ENCODE results near the gene NUDT1.

Gene NUDT1

DNA sequence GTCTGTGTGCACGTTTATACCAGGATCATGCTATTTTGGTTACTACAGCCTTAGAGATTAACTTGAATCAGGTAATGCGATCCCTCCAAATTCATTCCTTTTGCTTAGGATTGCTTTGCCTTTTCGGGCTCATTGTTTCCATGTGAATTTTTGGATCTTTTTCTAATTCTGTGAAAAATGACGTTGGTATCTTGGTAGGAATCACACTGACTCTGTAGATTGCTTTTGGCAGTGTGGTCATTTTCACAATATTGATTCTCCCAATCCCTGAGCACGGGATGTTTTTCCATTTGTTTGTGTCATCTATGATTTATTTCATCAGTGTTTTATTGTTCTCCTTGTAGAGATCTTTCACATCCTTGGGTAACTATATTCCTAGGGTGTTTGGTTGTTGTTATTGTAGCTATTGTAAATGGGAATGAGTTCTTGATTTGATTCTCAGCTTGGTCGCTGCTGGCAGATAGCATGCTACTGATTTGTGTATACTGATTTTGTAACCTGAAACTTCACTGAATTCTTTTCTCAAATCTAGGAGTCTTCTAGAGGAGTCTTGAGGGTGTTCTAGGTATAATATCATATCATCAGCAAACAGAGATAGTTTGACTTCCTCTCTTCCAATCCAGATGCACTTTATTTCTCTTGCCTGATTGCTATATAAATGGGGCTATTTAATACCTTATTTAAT lies 54.1 kb downstream of the NUDT1 start:
- no peaks in the 10 kb centered on the region for H3K9me2 ChIP-seq (replicated peaks; ENCODE audit: control insufficient read depth, low read length)
- H3K27ac ChIP-seq (ENCODE audit: low read depth, low read length) = peak overlapping the region; percentile 34
- TF ChIP-seq, protein P1, sequence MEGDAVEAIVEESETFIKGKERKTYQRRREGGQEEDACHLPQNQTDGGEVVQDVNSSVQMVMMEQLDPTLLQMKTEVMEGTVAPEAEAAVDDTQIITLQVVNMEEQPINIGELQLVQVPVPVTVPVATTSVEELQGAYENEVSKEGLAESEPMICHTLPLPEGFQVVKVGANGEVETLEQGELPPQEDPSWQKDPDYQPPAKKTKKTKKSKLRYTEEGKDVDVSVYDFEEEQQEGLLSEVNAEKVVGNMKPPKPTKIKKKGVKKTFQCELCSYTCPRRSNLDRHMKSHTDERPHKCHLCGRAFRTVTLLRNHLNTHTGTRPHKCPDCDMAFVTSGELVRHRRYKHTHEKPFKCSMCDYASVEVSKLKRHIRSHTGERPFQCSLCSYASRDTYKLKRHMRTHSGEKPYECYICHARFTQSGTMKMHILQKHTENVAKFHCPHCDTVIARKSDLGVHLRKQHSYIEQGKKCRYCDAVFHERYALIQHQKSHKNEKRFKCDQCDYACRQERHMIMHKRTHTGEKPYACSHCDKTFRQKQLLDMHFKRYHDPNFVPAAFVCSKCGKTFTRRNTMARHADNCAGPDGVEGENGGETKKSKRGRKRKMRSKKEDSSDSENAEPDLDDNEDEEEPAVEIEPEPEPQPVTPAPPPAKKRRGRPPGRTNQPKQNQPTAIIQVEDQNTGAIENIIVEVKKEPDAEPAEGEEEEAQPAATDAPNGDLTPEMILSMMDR (IDR thresholded peaks at IDR 0.05; ENCODE audit: low read depth, low read length, poor library complexity, severe bottlenecking) = no peak
- no peak for TF ChIP-seq EZH2phosphoT487 (IDR thresholded peaks at IDR 0.05; ENCODE audit: borderline replicate concordance, low read length)
- peaks cover 14% of the 10 kb centered on the region for H3F3A ChIP-seq (ENCODE audit: control insufficient read depth, insufficient read depth)
- no peaks in the 10 kb centered on the region for H3K36me3 ChIP-seq (ENCODE audit: control insufficient read depth, low read length)
- peak overlapping the region; percentile 32 for H3K4me3 ChIP-seq (ENCODE audit: low read length)
- H4K20me1 ChIP-seq (ENCODE audit: control insufficient read depth, insufficient read depth, low read depth, low read length) = no peaks in the 10 kb centered on the region
- peaks cover 56% of the 10 kb centered on the region for H3K4me1 ChIP-seq (ENCODE audit: control insufficient read depth, low read length)
- H3K27me3 ChIP-seq (ENCODE audit: control insufficient read depth, low read length) = no peaks in the 10 kb centered on the region
- 0 out of 2 replicates have a peak, but pooled peaks cover 2% of the 10 kb centered on the region for H3K9me3 ChIP-seq (ENCODE audit: control insufficient read depth, insufficient read depth, low read length)
- peaks cover 71% of the 10 kb centered on the region for H3K79me2 ChIP-seq (ENCODE audit: control insufficient read depth, low read length)
- peak overlapping the region; percentile 48 for H3K4me2 ChIP-seq (ENCODE audit: low read length)

DNA sequence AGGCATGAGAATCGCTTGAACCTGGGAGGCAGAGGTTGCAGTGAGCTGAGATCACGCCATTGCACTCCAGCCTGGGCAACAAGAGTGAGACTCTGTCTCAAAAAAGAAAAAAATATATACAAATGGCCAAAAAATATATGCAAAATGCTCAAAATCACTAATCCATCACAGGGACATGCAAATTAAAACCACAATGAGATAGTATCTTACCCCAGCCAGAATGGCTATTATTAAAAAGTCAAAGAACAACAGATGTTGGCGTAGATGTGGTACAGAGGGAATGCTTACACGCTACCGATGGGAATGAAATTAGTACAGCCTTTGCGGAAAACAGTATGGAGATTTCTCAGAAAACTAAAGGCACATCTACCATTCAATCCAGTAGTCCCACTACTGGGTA lies 54.8 kb downstream of the NUDT1 start:
- Histone ChIP-seq H3K4me3 (ENCODE audit: low read length) (peak overlapping the region; percentile 32), H3K4me2 (ENCODE audit: low read length) (peak overlapping the region; percentile 48), H4K20me1 (ENCODE audit: control insufficient read depth, insufficient read depth, low read depth, low read length) (no peaks in the 10 kb centered on the region), H3K4me1 (ENCODE audit: control insufficient read depth, low read length) (peaks cover 64% of the 10 kb centered on the region), H3K9me2 (replicated peaks; ENCODE audit: control insufficient read depth, low read length) (no peaks in the 10 kb centered on the region), H3K9me3 (ENCODE audit: control insufficient read depth, insufficient read depth, low read length) (0 out of 2 replicates have a peak, but pooled peaks cover 2% of the 10 kb centered on the region), H3F3A (ENCODE audit: control insufficient read depth, insufficient read depth) (peaks cover 18% of the 10 kb centered on the region), H3K36me3 (ENCODE audit: control insufficient read depth, low read length) (no peaks in the 10 kb centered on the region), H3K27ac (ENCODE audit: low read depth, low read length) (peak overlapping the region; percentile 34), H3K79me2 (ENCODE audit: control insufficient read depth, low read length) (peaks cover 73% of the 10 kb centered on the region), H3K27me3 (ENCODE audit: control insufficient read depth, low read length) (no peaks in the 10 kb centered on the region)
- TF ChIP-seq EZH2phosphoT487 (IDR thresholded peaks at IDR 0.05; ENCODE audit: borderline replicate concordance, low read length) = no peak
- TF ChIP-seq, protein P1 (IDR thresholded peaks at IDR 0.05; ENCODE audit: low read depth, low read length, poor library complexity, severe bottlenecking) = no peak

DNA sequence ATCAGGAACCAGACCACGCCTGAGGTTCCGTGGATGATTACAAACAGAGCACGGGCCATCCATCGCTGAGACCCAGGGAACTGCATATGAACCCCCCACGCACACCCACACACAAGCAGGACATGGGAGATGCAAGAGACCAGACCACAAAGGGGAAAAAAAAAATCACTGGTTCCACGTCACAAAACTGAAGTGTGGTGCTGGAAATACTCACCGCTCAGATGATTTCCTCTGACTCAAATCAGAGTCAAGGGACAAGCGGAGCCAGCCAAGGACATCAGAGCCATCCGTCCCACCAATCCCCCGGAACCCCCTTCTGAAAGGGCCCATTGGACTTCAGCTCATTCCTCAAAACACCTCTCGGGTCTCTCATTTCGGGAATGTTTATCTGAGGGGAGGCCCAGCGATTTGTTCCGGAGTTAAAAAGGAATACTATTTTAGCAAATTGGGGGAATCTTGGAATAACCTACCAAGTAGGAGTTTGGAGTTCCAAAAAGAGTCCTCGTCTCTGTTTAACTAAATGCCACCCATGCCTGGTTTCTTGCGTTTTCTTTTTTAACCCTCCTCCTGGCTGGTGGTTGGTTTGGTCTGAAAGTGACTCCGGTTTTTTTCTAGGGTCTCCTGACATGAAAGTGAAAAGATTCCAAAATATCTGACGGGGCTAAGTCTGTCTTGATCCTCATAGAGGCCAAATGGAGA lies 57.3 kb downstream of the NUDT1 start:
- Histone ChIP-seq H3K4me2 (ENCODE audit: low read length) (peak overlapping the region; percentile 78), H3K4me3 (ENCODE audit: low read length) (peak overlapping the region; percentile 47), H3K36me3 (ENCODE audit: control insufficient read depth, low read length) (no peaks in the 10 kb centered on the region), H3K9me2 (replicated peaks; ENCODE audit: control insufficient read depth, low read length) (no peaks in the 10 kb centered on the region), H3K79me2 (ENCODE audit: control insufficient read depth, low read length) (peaks cover 70% of the 10 kb centered on the region), H3F3A (ENCODE audit: control insufficient read depth, insufficient read depth) (peaks cover 18% of the 10 kb centered on the region), H3K4me1 (ENCODE audit: control insufficient read depth, low read length) (peaks cover 65% of the 10 kb centered on the region), H3K9me3 (ENCODE audit: control insufficient read depth, insufficient read depth, low read length) (0 out of 2 replicates have a peak, but pooled peaks cover 2% of the 10 kb centered on the region), H3K27ac (ENCODE audit: low read depth, low read length) (peak overlapping the region; percentile 62), H4K20me1 (ENCODE audit: control insufficient read depth, insufficient read depth, low read depth, low read length) (no peaks in the 10 kb centered on the region), H3K27me3 (ENCODE audit: control insufficient read depth, low read length) (no peaks in the 10 kb centered on the region)
- TF ChIP-seq EZH2phosphoT487 (IDR thresholded peaks at IDR 0.05; ENCODE audit: borderline replicate concordance, low read length) = no peak
- TF ChIP-seq, protein P1 (IDR thresholded peaks at IDR 0.05; ENCODE audit: low read depth, low read length, poor library complexity, severe bottlenecking) = no peak

All from DOHH2 (cell line).